Prostate gland (tissue), 2 donors: ENCODE data around the gene GPC5. TPM values are rescaled to one million over a fixed set of nuclear protein-coding genes. Genes with fewer than 3 reads are reported as not detected.
"Not testable (repeated sequence)": the region's sequence is repeated elsewhere in the genome, so short reads cannot be mapped to it uniquely, and the experiment has no call there.

Experiments used
- DNase-seq: peaks from one replicate; pipeline ENCODE4 v3.0.0-alpha.2; 2019; ENCODE audit warnings: low spot score
- H3K27ac ChIP-seq, 2 donors: fragments of 200-600 bp; sonication (generic); 2 replicates each; pipeline ENCODE4 v1.5.1; 2017 to 2019
- H3K27me3 ChIP-seq: fragments of 200-600 bp; sonication (generic); replicated peaks from 2 replicates; pipeline ENCODE4 v1.5.1; 2019; ENCODE audit not compliant: insufficient read depth
- H3K36me3 ChIP-seq, 2 donors: fragments of 200-600 bp; sonication (generic); 1 replicate in 1 of 2; 2 replicates in 1 of 2; pipeline versions ENCODE4 v1.5.1 to v1.8.1; 2017 to 2019
- H3K4me1 ChIP-seq: fragments of 200-600 bp; sonication (generic); replicated peaks from 2 replicates; pipeline ENCODE4 v1.5.1; 2019
- H3K4me3 ChIP-seq, 2 donors: fragments of 200-600 bp; sonication (generic); 2 replicates each; pipeline ENCODE4 v1.5.1; 2017 to 2019
- H3K9me3 ChIP-seq: fragments of 200-600 bp; sonication (generic); 2 replicates; pipeline ENCODE4 v1.5.1; 2017
- POLR2A ChIP-seq: fragments of 450-650 bp; IDR thresholded peaks from one replicate; pipeline ENCODE4 v1.6.1; 2016; ENCODE audit warnings: antibody characterized with exemption, mild to moderate bottlenecking
- POLR2AphosphoS5 ChIP-seq: sonication (generic); formaldehyde crosslinking; IDR thresholded peaks from one replicate; pipeline ENCODE4 v1.6.1; 2017; ENCODE audit warnings: antibody characterized with exemption
- WGBS: methylation state at CpG from one replicate; pipeline ENCODE4 v1.1.5; 2018; 5-methylcytosine and 5-hydroxymethylcytosine counted together
- intact Hi-C: fragments of 100-400 bp; cut with DNase I; formaldehyde crosslinking; loops from one replicate; pipeline ENCODE4 v1.14.2; 2022
- total RNA-seq, 2 donors: library from RNA; depleted of rRNA; stranded (reverse); fragments of >200 nt; gene quantifications; one replicate each; pipeline ENCODE4 v1.1.0, GENCODE V29; 2016
- TF ChIP-seq, protein P1 (sequence below), 4 experiments: fragments of 200-600 bp in 2 of 4; fragments of 450-650 bp in 2 of 4; sonication (generic) in 2 of 4; IDR thresholded peaks; 1 replicate in 3 of 4; 2 replicates in 1 of 4; pipeline ENCODE4 v1.5.1; 2016 to 2019; ENCODE audit warnings: antibody characterized with exemption in 4 of 4, mild to moderate bottlenecking in 2 of 4, moderate library complexity in 2 of 4

Gene GPC5
- total RNA-seq, 2 donors from 2014 or later, result 0.23 to 35.0 TPM

DNA sequence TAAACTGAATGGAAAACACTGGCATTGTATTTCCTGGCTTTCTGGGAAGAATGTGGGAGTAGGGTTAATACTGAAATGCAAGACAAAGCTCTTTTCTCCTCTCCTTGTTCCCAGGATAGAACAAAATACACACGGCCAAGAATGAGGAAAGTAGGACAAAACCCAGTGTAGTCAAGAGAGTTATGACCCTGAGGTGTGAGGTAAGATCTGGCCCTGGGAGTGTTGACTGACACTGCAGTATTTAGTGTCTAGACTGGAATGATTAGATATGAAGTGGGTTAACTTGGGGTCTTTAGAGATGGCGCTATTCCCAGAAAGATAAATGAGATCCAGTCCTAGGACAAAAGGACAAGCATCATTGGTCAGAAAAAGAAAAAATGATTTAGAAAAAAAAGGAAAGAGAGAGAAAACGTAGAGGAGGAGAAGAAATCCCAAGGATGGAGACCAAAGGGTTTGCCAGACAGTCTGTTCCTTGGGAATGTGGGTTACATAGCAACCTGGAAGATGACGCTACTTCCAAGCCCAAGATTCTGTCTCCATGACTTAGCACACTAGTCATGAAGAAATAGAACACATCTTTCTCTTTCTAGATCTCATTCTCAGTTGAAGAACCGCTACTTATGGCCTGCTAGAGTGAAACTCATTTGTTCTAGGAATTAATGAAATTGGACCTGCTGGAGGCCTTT is 1284.6 kb downstream of the GPC5 start:
- Histone ChIP-seq H3K4me1 (no peaks in the 10 kb centered on the region), H3K9me3 (no peaks in the 10 kb centered on the region), H3K4me3 (no peak overlapping the region), H3K27ac (no peak overlapping the region), H3K36me3 (no peaks in the 10 kb centered on the region), H3K27me3 (no peaks in the 10 kb centered on the region)
- TF ChIP-seq, protein P1, sequence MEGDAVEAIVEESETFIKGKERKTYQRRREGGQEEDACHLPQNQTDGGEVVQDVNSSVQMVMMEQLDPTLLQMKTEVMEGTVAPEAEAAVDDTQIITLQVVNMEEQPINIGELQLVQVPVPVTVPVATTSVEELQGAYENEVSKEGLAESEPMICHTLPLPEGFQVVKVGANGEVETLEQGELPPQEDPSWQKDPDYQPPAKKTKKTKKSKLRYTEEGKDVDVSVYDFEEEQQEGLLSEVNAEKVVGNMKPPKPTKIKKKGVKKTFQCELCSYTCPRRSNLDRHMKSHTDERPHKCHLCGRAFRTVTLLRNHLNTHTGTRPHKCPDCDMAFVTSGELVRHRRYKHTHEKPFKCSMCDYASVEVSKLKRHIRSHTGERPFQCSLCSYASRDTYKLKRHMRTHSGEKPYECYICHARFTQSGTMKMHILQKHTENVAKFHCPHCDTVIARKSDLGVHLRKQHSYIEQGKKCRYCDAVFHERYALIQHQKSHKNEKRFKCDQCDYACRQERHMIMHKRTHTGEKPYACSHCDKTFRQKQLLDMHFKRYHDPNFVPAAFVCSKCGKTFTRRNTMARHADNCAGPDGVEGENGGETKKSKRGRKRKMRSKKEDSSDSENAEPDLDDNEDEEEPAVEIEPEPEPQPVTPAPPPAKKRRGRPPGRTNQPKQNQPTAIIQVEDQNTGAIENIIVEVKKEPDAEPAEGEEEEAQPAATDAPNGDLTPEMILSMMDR (IDR thresholded peaks at IDR 0.05), result no peak
- TF ChIP-seq POLR2A (no peak), POLR2AphosphoS5 (no peak)
- intact Hi-C loops, result no loop called here
- no peak for DNase-seq
- 67% methylated on average over 5 of the region's 5 CpGs for WGBS

DNA sequence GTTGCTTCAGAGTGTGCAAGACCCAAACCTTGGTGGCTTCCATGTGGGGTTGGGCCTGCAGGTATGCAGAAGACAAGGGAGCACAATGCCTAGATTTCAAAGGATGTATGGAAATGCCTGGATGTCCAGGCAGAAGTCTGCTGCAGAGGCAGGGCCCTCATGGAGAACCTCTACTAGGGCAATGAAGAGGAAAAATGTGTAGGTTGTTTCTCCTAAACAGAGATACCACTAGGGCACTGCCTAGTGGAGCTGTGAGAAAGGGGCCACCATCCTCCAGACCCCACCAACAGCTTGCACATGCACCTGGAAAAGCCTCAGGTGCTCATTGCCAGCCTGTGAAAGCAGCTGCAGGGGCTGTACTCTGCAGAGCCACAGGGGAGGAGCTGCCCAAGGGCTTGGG is 1295.6 kb downstream of the GPC5 start:
- DNase-seq, result no peak

DNA sequence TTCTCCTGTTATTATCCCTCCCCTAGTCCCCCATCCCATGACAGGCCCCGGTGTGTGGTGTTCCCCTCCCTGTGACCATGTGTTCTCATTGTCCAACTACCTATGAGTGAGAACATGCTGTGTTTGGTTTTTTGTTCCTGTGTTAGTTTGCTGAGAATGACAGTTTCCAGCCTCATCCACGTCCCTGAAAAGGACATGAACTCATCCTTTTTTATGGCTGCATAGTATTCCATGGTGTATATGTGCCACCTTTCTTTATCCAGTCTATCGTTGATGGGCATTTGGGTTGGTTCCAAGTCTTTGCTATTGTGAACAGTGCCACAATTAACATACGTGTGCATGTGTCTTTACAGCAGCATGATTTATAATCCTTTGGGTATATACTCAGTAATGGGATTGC is 1297.4 kb downstream of the GPC5 start:
- H3K4me3 ChIP-seq, H3K27me3 ChIP-seq, H3K4me1 ChIP-seq, DNase-seq, H3K9me3 ChIP-seq, H3K27ac ChIP-seq, H3K36me3 ChIP-seq, intact Hi-C loops: not testable (repeated sequence)
- WGBS, result 89% methylated on average over 4 of the region's 4 CpGs

More for the DNA sequence above, 1295.6 kb downstream of the GPC5 start:
- Histone ChIP-seq H3K4me3 (no peak overlapping the region), H3K27me3 (no peaks in the 10 kb centered on the region), H3K36me3 (no peaks in the 10 kb centered on the region), H3K4me1 (no peaks in the 10 kb centered on the region), H3K9me3 (no peaks in the 10 kb centered on the region), H3K27ac (no peak overlapping the region)
- no peak for TF ChIP-seq POLR2A
- no peak for TF ChIP-seq POLR2AphosphoS5
- TF ChIP-seq, protein P1 (IDR thresholded peaks at IDR 0.05), result no peak
- intact Hi-C loops, result no loop called here

DNA sequence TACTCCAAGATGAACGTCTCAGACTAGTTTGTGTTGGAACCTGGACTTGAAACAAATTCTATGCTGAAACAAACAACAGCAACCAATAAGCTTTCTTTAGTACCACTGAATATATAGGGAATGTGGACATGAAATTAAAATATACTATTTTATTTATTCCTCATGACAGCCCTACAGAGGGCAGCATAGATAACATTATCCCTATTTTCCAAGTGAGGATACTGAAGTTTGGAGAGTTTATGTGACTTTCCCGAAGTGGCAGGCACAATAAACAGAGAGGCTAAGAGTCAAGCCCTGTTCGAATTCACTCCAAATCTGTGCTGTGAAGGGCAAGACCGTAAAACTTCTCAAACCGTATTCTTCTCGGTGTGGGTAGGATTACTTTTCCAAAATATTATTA is 1318.3 kb downstream of the GPC5 start:
- Histone ChIP-seq H3K36me3 (no peaks in the 10 kb centered on the region), H3K27ac (no peak overlapping the region), H3K4me3 (no peak overlapping the region), H3K9me3 (no peaks in the 10 kb centered on the region), H3K4me1 (no peaks in the 10 kb centered on the region), H3K27me3 (no peaks in the 10 kb centered on the region)
- TF ChIP-seq POLR2A, result no peak
- TF ChIP-seq, protein P1 (IDR thresholded peaks at IDR 0.05), result peak in 1 of 4 experiments; percentile 10
- intact Hi-C loops, result loop anchor here (5.0 kb wide), 1 partner anchor 1631 kb away; no protein-coding TSS in a partner anchor
- DNase-seq, result no peak
- 19% methylated on average over 6 of the region's 6 CpGs for WGBS

DNA sequence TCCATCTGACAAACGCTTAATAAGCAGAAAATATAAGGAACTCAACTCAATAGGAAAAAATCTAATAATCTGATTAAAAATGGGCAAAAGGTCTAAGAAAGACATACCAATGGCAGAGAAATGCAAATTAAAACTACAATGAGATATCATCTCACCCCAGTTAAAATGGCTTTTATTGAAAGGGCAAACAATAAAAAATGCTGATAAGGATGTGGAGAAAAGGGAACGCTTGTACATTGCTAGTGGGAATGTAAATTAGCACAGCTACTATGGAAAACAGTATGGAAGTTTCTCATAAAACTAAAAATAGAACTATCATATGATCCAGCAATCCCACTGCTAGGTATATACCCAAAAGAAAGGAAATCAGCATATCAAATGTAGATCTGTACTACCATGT is 1319.4 kb downstream of the GPC5 start:
- Histone ChIP-seq H3K9me3 (no peaks in the 10 kb centered on the region), H3K4me3 (no peak overlapping the region), H3K27ac (no peak overlapping the region), H3K4me1 (no peaks in the 10 kb centered on the region), H3K27me3 (no peaks in the 10 kb centered on the region), H3K36me3 (no peaks in the 10 kb centered on the region)
- intact Hi-C loops, result loop anchor here (5.0 kb wide), 1 partner anchor 1629 kb away; no protein-coding TSS in a partner anchor
- DNase-seq, result no peak
- WGBS, result 65% methylated on average over 2 of the region's 2 CpGs
- TF ChIP-seq POLR2AphosphoS5, result no peak
- TF ChIP-seq, protein P1 (IDR thresholded peaks at IDR 0.05), result no peak
- no peak for TF ChIP-seq POLR2A
